Smooth muscle cell of the brain vasculature (primary cell): Measurements from ENCODE around the gene LDB1.

Experiments
- DNase-seq: peaks from one replicate; pipeline ENCODE4 v3.0.0-alpha.2; 2012; ENCODE audit warnings: low read depth, low spot score

LDB1 gene

DNA sequence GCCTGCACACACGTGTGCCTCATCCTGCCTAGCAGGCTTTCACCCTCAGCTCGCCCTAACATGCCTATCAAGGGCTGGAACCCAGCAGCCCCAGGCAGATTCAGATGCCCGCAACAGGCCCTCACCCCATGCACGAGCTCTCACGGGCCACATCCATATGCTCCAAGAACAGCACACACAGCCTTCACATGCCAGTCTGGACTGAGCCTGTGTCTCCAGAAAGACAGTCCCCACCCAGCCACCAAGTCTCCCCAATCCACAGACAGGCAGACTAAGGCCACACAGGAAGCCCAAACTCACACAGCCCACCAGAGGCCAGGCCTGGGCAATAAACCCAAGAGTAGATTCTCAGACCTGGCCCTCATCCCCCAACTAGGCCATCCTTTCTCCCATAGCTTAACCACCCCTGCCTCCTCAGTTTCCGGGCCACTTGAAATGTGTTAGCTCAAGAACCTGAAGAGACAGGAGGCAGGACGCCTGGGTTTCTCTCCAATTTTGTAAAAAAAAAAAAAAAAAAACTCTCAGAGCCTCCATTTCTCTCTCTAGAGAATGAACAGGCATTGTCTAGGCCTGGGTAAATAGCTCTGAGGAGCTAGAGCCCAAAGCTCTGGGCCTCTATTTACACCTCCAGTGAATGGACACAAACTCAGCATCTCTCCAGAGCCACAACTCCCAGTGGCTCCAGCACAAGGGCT is 6.8 kb downstream of the LDB1 start:
- no peak for DNase-seq

DNA sequence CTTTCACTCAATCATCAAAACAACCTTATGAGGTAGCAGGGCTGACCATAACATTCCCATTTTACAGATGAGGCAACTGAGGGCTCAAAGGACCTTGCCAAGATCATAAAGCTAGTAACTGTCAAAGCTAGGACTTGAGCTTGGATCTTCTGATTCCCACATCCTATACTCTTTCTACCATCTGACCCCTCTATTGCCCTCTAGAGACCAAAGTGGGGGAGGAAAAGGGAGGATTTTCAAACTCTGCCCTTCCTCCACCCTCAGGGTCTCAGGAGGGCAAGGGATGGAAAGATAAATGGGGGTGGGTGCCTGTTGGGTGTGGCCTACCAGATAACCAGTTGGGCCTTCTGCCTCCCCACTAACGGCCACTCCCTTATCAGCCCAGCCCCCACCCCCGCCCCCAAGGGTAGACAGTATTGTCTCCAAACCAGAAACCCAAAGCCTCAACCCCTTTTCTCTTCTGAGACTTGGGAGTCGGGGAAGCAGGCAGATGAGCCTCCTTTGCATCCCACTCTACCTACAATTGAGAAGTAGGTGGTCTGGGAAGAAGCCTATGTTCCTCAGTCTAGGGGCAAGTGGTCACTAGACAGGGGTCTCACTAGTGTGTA is 7.9 kb downstream of the LDB1 start:
- DNase-seq: no peak

DNA sequence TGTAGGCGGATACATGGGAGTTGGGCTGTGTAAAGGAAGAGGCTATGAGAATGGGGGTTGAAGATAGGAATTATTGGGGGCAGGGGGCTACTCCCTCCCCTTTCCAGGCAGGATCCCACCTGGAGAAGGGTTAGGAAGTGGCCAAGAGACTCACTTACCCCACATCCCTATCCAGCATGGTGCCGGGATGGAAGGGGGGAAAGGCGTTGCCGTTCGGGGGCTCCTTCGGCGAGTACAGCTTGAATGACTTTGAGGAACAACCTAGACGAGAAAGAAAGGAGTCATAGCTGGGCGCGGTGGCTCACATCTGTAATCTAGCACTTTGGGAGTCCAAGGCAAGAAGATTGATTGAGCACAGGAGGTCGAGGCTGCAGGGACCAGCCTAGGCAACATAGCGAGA is 8.9 kb downstream of the LDB1 start:
- no peak for DNase-seq

DNA sequence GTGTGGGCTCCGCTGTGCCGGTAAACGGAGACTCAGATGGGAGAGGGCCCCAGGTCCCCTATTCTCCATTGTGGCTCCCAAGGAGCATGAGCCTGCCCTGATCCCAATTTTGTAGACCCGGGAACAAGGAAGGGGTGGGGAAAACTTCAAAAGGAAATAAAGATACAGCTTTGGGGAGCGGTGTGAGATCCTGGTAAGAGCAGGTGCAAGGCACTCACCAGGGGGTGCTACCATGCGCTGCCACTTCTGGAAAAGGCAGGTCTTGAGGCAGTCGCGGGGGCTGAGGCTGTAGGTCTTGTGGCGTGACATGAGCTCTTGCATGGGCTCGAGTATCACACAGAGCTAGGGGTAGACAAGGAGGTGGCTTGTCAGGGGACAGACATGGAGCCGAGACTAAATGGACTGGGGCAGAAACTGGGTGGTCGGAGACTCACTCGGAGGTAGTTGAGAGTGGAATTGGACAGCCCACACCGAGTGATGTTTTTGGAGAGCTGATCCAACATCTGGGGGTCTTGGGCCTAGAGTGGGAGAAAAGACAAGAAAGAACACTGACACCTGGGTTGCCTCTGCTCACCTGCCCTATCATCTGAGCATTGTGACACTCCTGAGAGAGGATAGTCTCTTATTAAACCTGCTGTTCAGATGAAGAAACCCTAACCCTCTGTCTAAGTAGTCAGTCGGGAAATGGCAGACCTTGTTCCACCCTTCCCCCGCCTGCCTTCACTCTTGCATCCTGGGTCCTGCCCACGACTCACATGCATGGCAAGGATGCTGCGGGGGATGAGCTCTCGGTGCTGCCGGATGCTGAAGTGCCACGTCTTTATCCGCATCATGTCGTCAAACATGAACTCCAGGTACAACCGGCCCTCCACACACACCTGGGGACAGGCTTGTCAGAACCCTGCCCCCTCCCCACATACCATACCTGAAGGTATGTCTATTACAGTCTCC is 10.7 kb downstream of the LDB1 start:
- no peak for DNase-seq

DNA sequence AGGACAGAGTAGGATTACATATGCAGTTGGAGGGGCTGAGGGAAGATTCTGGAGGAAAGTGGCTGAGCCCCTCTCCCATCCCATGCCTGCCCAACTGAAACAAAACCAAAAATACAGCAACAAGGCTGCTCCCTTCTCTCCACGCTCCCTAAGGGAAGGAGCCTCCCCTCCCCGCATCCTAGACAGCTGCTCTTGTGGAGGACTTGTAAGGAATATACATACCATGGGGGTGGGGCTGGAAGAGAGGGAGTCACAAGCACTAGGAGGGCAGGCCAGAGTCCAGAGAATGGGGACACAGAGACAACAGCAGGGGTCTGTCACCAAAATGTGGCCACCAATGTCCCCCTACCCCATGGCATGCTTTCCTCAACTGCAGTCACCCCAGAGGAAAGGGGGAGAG is 13.2 kb downstream of the LDB1 start:
- DNase-seq: no peak

DNA sequence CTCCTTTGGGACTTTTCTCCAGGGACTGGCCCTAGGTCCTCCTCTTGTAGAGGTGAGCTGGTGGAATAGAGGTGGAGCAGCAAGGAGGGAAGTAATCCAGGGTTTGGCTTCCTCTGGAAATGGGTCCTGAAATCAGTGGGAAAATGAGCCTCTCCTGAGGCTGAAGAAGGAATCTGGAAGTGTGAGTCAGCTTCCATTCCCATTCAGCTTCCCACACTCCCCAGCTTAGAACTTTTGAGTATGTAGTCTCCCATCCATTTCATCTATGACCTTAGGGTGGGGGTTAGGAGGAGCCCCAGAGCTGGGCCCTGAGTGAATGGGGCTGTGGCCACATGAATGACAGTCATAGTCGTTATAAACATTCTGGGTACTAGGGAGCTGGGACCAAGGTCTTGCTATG is 17.7 kb downstream of the LDB1 start:
- no peak for DNase-seq

DNA sequence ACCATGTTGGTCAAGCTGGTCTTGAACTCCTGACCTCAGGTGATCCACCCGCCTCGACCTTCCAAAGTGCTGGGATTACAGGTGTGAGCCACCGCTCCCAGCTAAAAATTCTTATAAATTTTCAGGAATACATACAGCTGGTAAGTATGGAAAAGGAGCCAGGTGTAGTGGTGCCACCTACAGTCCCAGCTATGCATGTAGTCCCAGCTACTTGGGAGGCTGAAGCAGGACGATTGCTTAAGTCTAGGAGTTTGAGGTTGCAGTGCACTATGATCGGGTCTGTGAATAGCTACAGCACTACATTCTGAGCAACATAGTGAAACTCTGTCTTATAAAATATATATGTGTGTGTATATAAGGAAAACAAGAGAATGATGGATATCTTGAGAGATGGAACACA is 19.0 kb downstream of the LDB1 start:
- DNase-seq: no peak

DNA sequence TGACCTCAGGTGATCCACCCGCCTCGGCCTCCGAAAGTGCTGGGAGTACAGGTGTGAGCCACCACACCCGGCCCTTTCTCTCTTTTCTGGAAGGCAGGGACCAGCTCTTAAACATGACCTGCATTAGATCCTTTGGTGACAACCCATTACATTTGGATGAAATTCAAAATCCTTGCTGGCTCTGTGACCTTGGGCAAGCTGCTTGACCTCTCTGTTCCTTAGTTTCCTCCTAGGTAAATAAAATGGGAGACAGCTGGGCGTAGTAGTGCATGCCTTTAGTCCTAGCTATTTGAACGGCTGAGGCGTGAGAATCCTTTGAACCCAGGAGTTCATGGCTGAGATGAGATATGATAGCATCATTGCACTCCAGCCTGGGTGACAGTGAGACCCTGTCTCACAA is 23.7 kb downstream of the LDB1 start:
- no peak for DNase-seq

DNA sequence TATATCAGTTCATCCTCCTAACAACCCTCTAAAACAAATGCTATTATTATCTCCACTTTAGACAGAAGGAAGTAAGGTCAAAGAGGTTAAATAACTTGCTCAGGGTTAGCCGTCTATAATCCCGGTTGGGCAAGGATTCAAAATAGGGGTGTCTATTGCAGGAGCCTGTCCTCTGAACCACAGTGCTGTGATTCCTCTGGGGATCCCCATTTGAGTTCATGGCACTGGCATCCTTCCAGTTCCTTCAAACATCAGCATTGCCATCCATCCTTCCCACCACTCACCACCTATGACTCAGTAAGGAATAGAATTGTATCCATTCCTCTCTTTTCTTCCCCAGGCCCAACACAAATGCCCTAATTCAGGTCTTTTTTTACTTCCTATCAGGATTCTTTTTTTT is 29.4 kb downstream of the LDB1 start:
- no peak for DNase-seq

DNA sequence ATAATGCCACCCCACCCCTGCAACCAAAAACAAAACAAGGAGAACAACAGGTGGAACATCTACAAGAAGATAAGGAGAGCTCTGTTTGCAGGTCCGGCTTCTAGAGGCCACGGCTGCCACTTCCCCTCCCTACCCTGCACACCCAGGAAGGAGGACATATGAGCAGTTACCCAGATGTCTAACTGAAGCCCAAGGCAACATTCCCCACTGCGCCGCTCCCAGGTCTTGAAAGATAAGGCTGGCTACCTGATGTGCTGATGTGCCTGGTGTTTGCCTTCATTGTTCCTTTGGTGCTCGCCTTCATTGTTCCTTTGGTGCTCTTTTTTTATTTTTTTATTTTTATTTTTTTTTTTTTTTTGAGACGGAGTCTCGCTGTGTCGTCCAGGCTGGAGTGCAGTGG is 34.0 kb downstream of the LDB1 start:
- DNase-seq: no peak

DNA sequence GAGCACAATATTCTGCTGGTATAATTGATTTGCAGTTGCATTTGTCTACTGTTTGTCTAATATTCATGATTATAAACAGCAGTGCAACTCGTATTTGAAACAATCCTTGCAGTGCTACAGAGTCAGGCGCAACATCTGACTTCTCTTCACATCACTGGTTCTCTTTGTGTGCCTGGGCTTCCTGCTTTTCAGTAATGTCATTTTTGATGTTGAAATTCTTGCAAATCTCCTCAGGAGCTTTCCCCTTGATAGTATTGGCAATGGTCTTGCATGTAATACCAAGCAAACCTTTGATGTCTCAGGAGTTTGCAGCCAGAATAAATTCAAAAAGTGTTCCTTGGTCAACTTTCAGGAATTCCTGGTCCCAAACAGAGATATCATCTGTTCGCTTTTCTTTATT is 34.8 kb downstream of the LDB1 start:
- DNase-seq: no peak

DNA sequence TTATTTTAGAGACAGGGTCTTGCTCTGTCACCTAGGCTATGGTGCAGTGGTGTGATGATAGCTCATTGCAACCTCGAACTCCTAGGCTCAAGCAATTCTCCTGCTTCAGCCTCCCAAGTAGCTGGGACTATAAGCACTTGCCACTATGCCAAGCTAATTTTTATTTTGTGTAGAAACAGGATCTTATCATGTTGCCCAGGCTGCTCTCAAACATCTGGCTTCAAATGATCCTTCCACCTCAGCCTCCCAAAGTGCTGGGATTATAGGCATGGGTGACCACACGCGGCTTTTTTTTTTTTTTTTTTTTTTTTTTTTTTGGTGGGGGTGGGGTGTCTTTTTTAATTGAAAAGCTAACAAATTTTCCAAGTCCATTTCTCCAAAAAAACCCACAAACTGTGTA is 36.6 kb downstream of the LDB1 start:
- no peak for DNase-seq

DNA sequence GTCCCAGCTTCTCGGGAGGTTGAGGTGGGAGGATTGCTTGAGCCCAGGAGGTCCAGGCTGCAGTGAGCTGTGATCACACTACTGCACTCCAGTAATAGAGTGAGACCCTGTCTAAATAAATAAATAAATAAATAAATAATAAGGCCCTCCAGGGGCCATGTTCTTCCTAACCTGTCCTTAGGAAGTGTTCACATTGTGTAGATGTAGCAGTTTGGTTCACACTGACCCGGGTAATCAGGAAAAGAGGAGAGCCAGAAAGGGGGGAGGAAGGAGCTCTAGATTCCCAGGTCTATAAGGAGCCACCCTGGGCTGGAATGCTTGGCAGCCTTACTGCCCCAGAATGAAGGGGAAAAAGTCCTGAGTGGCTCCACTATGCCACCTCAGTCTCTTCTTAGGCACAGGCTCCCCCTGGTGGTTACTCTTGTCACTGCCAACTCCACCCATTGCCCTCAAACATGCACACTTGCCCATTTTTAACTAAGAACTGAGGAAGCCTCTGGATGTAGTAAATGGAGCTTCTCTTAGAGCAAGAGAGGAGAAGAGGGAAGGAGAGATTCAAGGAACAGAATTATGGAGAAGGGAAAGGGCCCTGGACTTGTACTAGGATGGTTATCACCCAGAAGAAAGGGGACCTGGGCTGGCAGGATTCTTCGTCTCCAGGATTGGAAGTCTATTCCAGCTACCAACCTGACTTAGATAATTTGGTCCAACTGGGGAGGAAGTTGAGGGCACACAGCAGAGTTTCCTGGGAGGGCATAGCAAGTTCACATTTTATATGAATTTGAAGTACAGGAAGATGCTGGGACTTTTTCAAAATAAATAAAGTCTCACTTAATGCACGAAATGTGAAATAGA is 47.3 kb downstream of the LDB1 start:
- no peak for DNase-seq

DNA sequence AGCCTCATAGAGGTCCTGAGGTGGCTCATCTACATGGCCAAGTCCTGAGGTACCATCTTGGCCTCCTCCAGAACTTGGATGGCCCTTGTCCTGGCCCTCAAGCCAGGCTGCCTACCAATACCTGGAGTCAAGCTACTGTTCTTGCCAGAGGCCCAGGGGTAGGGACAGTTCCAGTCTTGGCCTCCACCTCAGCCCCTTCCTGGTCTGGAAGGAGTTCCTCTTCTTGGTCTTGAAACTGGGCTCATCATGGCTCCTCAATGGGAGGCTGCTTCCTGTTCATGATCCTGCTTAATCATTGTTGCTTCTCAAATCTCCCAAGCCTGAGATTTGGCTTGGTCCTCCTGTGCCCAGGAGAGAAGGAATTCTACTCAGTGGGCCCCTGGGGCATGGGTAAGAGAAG is 51.1 kb downstream of the LDB1 start:
- DNase-seq: no peak

DNA sequence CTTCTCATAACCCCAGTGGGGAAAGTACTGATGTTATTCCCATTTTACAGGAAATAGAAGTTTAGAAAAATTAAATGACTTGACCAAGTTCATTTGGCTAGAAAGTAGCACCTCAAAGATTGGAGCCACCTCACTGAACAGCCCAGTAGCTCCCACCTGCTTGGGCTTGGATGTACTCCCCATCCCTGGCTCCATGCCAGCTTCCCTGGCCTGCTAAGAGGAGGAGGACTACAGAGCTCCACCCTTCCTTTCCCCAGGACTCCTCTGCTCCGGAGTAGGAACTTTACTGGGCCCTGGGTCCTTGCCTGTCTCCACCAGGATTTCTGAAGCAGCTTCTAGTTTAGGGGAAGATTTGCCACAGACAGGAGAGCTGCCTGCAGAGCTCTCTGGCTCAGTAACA is 52.0 kb downstream of the LDB1 start:
- DNase-seq: no peak

DNA sequence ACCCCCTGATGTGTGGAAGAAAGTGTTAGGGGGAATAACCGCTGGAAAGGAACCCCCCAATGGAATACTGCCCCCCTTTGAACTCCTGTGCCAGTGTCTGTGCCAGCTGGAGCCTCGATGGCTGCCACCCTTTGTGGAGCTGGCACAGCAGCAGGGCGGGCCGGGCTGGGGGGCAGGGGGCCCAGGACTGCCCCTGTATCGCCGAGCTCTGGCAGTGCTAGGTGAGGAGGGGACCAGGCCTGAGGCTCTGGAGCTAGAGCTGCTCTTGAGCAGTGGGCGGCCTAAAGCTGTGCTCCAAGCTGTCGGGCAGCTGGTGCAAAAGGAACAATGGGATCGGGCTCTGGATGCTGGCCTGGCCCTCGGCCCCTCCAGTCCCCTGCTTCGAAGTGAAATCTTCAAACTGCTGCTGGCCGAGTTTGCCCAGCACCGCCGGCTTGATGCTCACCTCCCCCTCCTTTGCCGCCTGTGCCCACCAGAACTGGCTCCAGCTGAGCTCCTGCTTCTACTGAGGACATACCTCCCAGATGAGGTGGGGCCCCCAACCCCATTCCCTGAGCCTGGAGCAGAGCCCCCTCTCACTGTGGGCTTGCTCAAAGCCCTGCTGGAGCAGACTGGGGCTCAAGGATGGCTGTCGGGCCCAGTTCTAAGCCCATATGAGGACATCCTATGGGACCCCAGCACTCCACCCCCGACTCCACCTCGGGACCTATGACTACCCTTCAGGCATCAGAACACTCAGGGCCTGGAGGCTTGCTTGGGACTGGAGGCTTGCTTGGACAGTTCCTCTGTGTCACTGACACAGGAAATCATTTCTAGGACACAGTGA is 52.9 kb downstream of the LDB1 start:
- DNase-seq: no peak

DNA sequence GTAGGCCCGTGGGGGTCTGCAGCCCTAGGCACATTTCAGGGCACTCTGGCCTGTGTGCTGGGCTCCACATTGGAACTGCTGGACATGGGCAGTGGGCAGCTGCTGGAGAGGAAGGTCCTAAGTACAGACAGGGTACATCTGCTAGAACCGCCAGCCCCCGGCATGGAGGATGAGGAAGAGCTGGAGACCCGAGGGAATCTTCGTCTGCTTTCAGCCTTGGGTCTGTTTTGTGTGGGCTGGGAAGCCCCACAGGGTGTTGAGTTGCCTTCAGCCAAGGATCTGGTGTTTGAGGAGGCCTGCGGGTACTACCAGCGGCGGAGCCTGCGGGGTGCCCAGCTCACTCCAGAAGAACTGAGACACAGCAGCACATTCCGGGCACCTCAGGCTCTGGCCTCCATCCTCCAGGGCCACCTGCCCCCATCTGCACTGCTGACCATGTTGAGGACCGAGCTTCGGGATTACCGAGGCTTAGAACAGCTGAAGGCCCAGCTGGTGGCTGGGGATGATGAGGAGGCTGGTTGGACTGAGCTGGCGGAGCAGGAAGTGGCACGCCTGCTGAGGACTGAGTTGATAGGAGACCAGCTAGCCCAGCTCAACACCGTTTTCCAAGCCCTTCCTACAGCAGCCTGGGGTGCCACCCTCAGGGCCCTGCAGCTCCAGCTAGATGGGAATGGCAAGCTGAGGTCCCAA is 53.6 kb downstream of the LDB1 start:
- no peak for DNase-seq

DNA sequence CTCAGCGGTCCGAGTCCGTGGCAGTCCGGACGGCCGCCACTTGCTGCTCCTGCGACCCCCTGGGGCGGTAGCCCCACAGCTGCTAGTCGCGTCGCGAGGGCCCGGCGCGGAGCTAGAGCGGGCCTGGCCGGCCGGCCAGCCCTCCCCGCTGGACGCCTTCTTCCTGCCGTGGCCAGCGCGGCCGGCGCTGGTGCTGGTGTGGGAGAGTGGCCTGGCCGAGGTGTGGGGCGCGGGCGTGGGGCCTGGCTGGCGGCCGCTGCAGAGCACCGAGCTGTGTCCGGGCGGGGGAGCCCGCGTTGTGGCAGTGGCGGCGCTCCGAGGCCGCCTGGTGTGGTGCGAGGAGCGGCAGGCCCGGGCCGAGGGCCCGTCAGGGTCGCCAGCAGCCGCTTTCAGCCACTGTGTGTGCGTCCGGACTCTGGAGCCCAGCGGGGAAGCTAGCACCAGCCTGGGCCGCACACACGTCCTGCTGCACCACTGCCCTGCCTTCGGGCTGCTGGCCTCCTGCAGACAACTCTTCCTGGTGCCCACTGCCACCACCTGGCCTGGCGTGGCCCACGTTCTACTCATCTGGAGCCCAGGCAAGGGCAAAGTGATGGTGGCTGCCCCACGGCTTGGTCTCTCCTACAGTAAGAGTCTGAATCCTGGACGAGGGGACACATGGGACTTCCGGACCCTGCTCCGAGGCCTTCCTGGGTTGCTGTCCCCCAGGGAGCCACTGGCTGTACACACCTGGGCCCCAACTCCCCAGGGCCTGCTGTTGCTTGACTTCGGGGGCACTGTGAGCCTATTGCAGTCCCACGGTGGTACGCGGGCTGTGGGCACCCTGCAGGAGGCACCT is 54.4 kb downstream of the LDB1 start:
- no peak for DNase-seq

DNA sequence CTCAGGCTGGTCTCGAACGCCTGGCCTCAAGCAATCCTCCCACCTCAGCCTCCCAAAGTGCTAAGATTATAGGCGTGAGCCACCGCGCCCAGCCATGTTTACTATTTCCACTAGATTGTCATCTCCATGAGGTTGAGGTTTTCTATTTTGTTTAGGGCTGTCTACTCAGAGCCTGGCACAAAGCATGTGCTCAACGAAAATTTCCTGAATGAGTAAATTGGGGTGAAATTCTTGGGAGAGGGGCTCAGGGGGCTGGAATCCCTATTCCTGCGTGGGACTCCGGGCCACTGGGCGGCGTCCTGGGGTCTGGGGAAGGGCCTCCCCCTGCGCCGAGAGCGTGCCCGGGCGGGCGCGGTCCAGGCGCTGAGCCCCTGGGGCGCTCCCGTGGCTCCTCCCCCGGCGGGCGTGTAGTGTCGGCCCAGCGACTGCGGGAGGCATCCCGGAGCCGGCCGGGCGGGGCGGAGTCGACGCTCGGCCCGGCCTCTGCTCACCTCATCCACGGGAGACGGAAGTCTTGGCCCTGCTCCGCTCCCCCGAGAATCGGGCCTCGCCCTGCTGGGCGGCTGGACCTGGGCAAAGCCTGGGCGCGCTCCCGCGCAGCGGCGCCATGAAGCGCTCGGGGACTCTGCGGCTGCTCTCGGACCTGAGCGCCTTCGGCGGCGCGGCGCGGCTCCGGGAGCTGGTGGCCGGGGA is 55.2 kb downstream of the LDB1 start, which contains the start of gene HPS6:
HPS6 (plus strand) TSS at position 482 of the 693 bp plus-strand sequence; CDS start at position 608, 126 bp downstream.
- DNase-seq: no peak
